HG03108 (cell line): Measurements from ENCODE around the gene OTOGL.
A peak's percentile ranks its signal among the peaks of the same experiment; 100 is the strongest.

Source experiments
- ATAC-seq: cut with Tn5 transposase; IDR thresholded peaks from one replicate; pipeline ENCODE4 v1.9.1; 2021; ENCODE audit warnings: moderate library complexity; ENCODE audit not compliant: unreplicated experiment

Gene OTOGL, protein sequence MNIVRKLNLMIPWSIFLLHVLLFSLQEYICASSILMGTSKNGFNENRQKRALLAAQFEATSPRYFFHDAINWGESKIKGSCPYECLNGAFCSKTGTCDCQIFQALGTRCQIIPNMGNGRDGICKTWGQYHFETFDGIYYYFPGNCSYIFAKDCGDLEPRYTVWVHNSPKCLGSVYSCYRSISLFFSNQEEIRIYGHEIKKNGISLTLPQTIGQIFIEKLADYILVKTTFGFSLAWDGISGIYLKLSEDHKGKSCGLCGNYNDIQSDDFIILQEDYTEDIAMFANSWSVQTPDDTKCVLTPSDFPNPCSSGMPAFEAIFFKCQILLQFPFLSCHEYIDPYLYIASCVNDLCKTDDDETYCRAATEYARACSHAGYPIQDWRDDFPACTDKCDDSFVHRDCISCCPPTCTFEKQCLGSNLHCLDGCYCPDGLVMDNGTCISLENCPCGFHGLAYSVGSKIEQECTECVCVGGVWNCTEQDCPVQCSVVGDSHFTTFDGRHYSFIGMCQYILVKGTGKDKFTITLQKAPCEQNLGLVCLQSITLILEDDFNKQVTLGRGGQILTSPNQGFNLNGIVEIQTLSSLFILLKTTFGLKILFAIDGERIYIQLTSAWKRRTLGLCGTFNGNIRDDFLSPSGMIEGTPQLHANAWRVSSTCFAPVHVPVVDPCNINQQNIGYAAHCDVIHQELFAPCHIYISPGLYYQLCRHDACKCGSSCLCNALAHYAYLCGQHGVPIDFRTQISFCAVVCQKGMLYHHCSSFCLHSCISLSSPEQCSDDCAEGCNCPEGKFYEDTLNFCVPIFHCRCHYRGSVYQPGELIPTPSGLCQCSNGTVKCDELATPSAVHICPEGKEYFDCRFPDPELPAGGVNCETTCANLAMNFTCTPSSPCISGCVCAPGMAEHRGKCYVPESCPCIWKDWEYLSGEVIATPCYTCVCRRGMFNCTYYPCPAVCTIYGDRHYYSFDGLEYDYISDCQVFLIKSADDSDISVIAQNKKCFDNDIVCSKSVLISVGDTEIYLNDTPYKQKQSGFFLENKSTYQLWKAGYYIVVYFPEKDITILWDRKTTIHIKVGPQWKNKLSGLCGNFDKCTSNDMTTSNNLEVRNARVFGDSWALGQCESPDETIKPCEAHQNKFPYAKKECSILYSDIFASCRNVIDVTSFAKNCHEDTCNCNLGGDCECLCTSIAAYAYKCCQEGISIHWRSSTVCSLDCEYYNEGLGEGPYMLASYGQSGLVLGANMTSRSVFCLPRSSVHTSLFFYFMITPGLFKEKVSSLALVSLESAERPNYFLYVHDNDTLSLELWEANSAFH (N-terminal part only)

DNA sequence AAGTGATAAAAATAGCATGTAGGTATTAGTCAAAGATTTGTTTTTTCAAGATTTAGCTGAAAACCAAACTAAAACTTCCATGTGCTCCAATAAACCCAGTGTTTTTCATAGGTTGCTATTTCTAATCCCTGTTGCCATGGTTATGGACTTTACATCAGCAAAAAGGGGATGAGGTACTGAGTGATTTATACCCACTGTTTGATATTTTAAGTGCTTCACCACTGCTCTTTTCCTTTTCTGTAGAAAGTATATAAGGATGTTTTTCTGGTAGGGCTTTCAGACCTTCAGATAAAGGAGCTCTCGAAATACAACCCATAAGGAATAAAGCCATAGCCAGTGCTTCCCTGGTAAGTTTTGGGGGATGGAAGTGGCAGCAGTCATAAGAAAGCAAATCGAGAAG is at the start of gene OTOGL:
TSS of gene OTOGL (plus strand) at position 279 of the 400 bp plus-strand sequence. CDS start 109,895 bp downstream, outside the sequence.
- ATAC-seq: no peak

DNA sequence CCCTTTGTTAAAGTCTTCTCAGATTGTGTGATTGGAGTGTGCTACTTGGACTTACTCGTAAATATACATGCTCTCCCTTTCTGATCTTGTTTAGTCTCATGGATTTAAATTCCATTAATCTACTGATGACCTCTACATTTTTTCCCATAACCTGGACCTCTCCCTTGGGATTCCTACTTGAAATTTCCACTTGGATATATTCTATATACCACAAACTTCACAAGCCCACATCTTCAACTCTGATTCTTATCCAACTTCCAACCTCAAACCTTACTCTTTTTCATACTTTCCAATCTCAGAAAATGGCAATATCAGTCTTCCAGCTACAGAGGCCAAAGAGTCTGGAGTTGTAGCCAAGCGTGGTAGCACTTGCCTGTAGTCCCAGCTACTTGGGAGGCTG is 49.1 kb upstream of the OTOGL start:
- ATAC-seq: no peak

DNA sequence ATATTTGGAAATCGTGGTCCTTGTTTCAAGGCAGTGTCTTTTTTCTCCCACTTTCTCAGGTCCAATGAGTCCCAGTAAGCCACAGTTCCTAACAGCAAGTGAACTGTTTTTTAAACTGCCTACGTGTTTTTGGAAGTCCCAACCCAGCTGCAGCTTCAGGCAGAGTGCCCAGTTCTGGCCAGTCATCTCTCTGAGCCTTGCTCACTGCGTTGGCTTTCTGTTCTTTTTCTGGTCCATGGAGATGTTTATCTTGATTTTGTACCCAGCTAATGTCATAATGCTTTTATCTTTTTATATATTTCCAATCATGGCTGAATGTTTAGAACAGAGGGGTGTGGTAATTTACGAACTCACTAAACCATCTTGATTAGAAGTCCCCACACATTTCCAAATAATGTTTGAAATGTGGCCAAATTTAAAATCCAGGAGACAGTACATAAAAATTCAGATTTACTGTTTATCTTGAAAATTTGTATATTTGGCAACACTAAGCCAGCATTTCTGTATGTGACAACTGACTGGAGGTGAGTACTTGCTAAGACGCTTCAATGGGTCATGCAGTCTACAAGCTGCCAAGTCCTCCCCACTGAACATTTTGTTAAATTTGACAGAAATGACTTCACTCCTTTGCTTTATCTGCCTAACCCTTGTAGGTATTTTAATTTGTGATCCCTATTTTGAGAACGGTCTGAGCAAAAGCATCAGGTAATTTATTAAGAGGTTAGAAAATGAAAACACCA is 46.1 kb upstream of the OTOGL start:
- no peak for ATAC-seq

DNA sequence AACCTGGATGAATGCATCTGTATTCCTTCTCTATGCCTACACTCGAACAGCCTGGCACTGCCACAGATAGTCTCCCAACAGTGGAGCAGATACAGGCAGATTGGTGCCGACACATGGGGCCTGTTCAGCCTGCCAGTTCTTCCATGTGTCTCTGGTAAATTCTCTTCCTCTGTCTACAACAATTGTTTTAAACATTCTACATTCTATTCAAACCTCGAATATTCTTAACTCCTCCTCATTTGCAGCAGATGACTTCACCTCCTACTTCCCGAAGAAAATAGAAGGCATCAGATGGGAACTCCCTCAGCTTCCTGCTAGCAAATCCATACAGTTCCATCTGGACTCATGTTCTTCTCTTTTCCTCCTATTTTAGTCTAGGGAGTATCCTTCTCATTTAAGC is 43.1 kb upstream of the OTOGL start:
- ATAC-seq: no peak

DNA sequence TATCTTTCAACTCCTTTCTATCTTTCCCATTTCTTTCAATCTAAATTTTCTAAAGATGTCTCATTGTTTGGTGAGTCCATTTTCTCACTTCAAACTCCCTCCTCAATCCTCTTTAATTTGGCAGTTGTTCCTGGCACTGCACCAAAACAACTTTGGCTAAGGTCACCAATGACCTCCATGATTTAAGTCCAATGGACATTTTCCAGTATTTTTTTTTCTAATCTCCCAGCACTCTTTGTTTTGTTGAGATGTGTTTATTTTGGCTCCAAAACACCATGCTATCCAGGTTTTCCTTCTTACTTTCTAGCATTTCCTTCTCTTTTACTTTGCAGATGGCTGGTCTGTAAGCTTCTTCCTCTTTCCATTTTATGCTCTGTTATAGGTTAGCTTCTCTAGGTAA is 42.5 kb upstream of the OTOGL start:
- ATAC-seq: no peak

DNA sequence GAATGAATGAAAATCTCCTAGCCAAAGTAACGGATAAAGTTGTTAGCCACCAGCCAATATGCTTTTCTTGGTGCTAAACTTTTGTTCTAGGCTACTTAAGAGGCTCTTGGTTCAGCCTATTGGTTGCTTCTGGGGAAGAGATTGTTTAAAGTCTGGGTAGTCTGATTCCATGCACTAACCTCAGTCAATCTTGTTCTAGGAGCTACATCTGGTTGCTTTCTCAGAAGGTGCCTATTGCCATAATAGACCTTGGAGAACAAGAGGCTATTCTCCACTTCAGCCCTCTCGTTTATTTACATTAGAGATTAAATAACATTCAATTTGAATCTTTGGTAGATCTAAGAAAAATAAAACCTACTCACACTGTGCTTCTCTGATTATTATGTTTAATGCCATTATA is 40.8 kb upstream of the OTOGL start:
- ATAC-seq: no peak

DNA sequence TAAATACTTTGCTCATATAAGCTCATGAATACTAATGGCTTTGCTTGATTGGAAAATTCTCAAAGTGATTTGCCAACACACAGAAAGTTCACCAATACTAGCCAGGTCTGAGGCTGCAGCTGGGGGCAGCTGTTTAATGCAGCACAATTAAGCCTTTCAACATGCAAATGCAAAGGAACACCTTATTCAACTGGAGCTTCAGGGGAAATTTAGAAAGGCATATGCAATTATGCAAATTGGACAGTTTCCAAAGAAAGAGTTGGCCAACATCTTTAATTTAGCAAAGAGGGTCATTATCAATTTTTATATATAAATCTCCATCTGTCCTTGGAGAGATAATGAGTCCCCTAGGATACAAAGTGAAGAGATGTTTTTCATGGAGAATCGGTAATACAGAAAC is 40.2 kb upstream of the OTOGL start:
- ATAC-seq: no peak

DNA sequence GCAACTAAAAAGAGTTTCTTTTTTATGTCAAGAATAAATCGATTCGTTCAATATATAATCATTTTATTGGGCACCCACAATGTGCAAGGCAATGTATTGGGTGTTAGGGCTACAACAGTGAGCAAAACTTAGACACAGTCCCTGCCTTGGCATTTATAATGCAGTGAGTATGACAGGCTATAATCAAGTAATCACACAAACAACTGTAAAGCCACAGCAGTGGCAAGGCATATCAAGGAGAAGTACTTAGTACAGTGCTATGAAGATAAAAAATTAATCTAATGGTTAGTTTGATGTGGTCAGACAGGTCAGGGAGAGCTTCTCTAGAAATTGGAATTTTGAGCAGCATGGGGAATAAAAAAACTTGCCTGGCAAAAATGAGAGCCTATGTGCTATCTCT is 39.5 kb upstream of the OTOGL start:
- no peak for ATAC-seq

DNA sequence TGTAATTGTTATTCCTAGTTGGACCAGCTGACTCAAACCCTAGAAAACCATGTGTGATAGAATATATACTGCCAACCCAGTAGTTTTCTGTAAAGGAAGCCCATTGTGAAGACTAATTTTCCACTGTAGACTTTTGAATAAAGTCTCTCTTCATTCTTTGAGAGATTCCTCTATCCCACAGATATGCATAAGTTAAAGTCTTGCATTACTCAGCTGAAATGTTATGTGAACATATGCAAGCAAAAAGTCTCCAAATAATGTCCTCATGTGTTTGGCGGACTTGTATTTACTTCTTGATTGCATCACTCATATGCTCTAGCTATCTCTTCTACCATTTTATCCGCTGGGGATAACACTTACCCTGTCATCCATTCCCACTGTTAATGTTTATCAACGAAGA is 35.1 kb upstream of the OTOGL start:
- ATAC-seq: no peak

DNA sequence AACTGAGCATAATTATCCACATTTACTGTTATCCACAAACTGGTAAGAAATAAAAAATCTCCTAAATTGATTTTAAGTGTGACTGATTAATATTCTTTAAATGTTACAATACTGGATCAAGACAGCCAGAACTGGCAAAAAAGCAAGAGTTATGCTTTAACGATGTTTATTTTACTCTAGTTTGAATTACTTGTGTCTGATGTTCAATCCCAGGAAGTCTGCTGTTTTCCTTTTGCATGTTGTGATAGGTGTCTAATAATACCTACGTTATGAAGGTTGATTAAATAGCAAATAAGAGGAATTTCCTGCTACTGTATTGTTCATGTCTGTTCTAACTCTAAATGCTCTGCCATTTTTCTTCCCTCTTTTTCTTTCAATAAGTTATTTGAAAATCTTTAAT is 34.4 kb upstream of the OTOGL start:
- ATAC-seq: no peak

DNA sequence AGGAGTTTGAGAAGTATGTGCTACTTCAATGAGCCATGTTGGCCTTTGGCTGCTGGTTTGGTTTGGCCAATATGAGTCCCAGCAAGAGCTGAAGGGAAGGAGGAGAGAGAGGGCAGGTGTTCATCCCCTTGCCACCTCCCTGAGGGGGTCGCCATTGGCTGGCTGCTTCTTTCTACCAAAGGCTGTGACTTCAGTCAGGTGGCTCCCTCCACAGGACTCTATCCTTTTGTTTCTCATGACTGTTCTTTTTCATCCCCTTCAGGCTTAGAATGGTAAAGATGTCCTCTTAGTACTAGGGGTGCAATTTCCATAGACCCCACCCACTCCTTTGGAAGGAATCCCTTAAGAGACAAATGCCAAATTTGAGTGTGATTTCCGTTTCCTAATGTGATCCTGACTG is 31.2 kb upstream of the OTOGL start:
- ATAC-seq: no peak

DNA sequence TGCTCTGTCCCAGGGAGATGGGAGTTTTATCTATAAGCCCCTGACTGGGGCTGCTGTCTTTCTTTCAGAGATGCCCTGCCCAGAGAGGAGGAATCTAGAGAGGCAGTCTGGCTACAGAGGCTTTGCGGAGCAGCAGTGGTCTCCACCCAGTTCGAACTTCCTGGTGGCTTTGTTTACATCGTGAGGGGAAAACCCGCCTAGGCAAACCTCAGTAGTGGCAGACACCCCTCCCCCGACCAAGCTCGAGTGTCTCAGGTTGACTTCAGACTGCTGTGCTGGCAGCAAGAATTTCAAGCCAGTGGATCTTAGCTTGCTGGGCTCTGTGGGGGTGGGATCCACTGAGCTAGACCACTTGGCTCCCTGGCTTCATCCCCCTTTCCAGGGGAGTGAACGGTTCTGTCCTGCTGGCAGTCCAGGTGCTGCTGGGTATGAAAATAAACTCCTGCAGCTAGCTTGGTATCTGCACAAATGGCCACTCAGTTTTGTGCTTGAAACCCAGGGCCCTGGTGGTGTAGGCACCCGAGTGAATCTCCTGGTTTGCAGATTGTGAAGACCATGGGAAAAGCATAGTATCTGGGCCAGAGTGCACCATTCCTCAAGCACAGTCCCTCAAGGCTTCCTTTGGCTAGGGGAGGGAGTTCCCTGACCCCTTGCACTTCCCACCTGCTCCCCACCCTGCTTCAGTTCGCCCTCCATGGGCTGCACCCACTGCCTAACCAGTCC is 15.3 kb upstream of the OTOGL start:
- peak; percentile 56 for ATAC-seq

DNA sequence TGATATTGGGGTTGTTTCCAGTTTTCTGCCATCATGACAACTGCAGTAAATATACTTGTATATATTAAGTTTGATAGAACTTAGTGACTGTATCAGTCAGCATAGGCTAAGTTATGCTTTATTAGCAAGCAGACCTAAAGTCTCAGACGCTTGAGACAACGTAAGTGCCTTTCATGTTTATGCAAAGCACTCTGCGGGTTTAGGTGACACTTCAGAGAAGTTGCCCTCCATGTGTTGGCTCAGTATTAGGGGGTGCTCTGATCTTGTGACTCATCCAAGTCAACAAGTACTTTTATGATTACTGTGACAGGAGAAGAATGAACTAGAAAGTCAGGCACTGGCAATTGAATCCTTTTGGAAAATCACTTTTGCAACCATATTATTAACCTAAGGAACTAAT is 13.3 kb upstream of the OTOGL start:
- ATAC-seq: no peak

DNA sequence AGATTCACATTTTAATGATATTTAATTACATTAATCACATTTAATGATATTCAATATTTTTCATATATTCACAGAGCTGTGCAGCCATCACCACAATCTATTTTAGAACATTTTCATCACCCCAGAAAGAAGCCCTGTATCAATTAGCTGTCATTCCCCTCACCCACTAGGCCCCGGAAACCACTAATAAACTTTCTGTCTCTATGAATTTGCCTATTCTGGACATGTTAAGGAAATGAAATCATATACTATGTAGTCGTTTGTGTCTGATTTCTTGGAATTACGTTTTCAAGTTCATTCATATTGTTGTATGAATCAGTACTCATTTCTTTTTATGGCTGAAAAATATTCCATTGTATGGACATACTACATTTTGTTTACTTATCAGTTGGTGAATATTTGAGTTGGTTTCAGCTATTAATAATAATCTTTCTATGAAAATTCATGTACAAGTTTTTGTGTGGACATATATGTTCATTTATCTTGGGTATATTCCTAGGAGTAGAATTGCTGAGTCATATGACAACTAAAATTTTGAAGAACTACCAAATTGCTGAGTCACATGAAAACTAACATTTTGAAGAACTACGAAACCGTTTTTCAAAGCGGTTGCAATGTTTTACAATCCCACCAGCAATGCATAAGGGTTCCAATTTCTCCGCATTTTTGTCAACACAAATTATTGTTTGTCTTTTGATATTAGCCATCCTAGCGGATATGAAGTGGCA is 11.7 kb upstream of the OTOGL start:
- no peak for ATAC-seq

DNA sequence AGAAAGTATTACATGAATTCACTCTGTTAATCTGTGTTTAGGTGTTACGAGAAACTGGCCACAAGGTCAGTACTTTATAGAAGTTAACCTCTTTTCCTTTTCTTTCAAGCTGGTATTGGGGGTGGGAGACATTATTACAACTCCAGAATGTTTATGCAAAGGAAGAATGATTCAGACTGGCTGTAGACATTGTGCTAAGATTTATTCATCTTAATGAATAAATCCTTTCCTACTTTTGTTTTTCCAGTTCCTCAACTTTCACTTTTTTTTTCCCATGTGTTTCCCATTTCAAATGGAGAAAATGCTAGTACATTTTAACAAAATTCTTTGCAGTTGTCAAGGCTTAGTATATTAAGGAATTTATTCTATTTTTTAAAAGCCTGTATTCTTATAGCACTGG is 1.3 kb downstream of the OTOGL start:
- ATAC-seq: no peak

DNA sequence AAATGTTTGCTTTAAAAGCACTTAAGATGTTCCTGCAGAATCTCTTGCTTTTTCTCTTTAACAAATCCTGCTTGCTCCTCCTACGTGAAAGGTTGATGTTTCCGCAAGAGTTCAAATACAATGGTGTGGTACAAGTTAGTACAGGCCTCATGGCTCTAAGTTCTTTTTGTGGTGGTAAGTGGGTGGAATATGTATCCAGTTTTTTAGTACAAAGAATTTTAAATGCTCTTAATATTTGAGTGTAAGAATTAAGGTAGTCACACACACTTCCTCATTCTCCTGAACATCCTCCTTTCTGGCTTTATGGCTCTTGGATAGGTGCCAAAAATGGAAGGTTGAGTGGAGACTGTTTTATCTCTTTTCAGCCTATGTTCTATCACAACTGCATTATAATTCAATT is 1.8 kb downstream of the OTOGL start:
- ATAC-seq: no peak

DNA sequence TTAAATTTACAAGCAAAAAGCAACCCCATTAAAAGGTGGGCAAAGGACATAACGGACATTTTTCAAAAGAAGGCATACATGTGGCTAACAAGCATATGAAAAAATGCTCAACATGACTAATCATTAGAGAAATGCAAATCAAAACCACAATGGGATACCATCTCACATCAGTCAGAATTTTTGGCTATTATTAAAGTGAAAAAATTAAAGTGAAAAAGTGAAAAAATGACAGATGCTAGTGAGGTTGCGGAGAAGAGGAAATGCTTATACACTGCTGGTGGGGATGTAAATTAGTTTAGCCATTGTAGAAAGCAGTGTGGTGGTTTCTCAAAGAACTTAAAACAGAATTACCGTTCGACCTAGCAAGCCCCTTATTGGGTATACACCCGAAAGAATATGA is 7.9 kb downstream of the OTOGL start:
- ATAC-seq: no peak

DNA sequence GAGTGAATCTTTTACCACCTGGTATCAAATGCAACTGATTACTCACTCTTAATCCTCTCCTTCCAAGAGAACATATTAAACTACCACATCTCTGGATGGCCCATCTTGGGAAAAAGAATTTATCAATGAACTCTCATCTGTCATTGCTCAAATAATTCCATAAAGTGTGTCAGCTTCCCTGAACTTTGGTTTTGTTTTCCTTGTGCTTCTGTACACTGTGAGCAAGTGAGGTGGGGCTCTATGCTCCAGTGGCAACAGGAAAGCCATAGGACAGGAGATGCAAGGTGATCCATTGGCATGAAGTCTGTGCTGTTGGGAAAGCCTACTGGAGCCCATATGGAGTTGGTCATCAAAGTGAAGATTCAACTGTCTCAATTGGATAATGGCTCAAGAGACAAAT is 17.4 kb downstream of the OTOGL start:
- ATAC-seq: no peak

DNA sequence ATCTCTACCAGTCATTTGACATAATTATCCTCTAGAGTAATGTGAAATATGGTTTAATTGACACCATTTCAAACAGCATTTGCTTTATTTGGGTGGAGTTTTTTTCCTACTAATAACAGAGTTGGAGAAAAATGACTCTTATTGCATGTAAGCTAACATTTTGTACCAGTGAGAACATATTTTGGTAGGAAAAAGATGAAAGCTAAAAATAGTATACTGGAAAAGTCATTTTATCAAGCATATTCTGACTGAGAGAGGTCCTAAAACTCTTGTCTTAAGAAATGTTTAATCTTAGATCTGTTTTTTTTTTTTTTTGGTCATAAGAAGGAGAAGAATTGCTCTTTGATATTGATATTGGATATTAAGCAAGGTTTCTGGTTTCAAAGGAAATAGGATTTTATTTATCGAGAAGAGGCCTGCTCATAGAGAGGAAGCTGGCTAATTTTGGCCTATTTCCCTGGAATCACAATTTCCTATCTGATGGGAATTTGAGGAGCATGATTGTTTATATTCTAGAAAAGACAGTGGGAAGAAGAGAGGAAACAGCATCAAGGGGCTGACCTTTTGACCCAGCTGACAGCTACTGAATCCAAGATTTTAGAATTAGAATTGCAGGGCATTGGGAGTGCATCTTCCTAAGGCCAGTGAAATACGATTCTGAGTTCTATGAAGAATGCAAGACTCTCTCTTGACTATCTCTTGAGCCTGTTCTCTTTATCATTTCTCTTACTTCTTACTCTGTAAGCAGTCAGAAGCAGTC is 19.4 kb downstream of the OTOGL start:
- ATAC-seq: no peak
